IPS-18a (cell line): ENCODE data around the gene SNTB2.

Experiments
- H3K27ac ChIP-seq: one replicate; pipeline ENCODE4 v1.5.1; 2013; ENCODE audit warnings: low read length
- H3K27me3 ChIP-seq: one replicate; pipeline ENCODE4 v1.6.1; 2013; ENCODE audit warnings: mild to moderate bottlenecking, low read length; ENCODE audit not compliant: control insufficient read depth, insufficient read depth
- H3K36me3 ChIP-seq: one replicate; pipeline ENCODE4 v1.6.1; 2013; ENCODE audit warnings: low read depth, low read length; ENCODE audit not compliant: control insufficient read depth
- H3K4me1 ChIP-seq: one replicate; pipeline ENCODE4 v1.6.1; 2013; ENCODE audit warnings: low read depth, low read length; ENCODE audit not compliant: control insufficient read depth
- H3K4me3 ChIP-seq: one replicate; pipeline ENCODE4 v1.5.1; 2013; ENCODE audit warnings: low read length
- H3K9ac ChIP-seq: one replicate; pipeline ENCODE4 v1.6.1; 2013; ENCODE audit warnings: mild to moderate bottlenecking, low read length, moderate library complexity
- H3K9me3 ChIP-seq: one replicate; pipeline ENCODE4 v1.6.1; 2013; ENCODE audit warnings: low read depth, low read length; ENCODE audit not compliant: control insufficient read depth

SNTB2 gene

DNA sequence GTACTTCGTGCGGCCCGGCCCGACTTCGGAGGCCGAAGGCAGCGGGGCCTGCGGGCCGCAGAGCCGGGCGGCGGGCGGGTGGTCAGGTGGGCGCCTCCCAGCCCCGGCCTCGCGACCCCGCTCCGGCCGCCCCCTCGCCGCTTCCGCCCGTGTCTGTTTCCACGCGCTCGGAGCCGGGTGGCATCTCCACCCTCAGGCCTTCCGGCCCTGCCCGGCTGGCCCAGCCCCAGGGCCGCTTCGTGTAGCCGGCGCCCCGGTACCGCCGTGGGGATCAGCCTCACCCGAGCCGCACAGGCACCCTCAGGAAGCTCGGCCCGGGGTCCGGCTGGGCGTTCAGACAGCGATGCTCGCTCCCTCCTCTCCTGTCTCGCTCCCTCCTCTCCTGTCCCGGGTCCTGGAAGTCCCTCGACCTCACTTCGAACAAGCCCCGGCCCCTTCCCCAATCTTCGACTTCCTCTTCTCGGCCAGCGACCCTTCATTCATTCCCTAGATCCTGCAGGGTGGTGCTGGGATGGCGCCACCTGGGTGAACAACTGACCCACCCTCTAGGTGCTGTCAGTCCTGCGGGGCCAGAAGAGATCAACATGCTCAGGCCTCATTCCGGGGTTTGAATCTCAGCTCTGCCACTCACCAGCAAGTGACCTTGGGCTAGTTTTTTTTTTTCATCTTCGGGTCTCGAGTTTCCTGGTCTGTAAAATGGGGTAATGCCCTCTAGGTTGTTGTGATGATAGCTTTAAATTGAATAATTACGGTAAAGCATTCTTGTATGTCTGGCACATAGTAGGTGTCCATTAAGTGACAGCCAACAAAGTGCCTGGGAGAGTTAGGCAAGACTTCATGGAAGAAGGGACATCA is 124.8 kb downstream of the SNTB2 start:
- H3K9me3 ChIP-seq, result no peaks in the 10 kb centered on the region
- no peak overlapping the region for H3K27ac ChIP-seq
- H3K27me3 ChIP-seq, result no peaks in the 10 kb centered on the region
- peaks cover 12% of the 10 kb centered on the region for H3K36me3 ChIP-seq
- peak overlapping the region; percentile 89 for H3K4me3 ChIP-seq
- H3K9ac ChIP-seq, result peak overlapping the region; percentile 65
- peaks cover 3% of the 10 kb centered on the region for H3K4me1 ChIP-seq

DNA sequence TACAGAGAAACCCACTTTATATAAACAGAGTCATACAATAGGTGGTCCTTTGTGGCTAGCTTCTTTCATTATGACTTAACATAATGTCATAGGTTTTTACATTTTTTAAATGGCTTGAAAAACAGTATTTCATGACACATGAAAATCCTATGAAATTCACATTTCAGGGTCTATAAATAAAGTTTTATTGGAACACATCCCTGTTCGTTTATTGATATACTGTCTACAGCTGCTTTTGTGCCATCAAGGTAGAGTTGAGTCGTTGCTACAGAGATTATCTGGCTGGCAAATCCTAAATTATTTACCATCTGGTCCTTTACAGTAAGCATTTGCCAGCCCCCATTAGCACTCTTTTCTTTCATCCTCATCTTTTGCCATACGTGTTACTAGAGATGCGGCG is 126.5 kb downstream of the SNTB2 start:
- H3K27ac ChIP-seq, result no peak overlapping the region
- H3K4me1 ChIP-seq, result peaks cover 3% of the 10 kb centered on the region
- H3K4me3 ChIP-seq, result no peak overlapping the region
- H3K9me3 ChIP-seq, result no peaks in the 10 kb centered on the region
- H3K9ac ChIP-seq, result no peak overlapping the region
- no peaks in the 10 kb centered on the region for H3K27me3 ChIP-seq
- peaks cover 17% of the 10 kb centered on the region for H3K36me3 ChIP-seq

DNA sequence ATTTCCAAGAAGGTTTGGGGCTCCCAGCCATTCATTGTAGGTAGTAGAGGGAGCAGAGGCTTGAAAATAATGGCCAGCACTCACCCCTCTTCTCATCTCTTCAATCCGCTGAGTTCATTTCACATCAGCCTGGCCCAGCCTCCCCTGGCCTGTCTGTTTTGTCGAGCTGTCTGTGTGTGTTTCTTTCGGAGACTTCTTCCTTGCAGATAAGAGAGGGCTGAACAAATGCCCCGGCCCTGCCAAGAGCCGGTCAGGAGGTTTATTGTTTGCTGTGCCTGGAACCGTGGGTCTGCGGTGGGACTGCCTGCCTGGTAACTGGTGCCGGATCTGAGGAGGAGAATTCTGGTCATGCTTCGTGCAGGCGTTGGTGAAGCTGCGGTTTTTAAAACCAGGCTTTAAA is 127.6 kb downstream of the SNTB2 start:
- Histone ChIP-seq H3K27ac (no peak overlapping the region), H3K9ac (no peak overlapping the region), H3K4me1 (peaks cover 3% of the 10 kb centered on the region), H3K9me3 (no peaks in the 10 kb centered on the region), H3K27me3 (no peaks in the 10 kb centered on the region), H3K36me3 (peaks cover 28% of the 10 kb centered on the region), H3K4me3 (no peak overlapping the region)

DNA sequence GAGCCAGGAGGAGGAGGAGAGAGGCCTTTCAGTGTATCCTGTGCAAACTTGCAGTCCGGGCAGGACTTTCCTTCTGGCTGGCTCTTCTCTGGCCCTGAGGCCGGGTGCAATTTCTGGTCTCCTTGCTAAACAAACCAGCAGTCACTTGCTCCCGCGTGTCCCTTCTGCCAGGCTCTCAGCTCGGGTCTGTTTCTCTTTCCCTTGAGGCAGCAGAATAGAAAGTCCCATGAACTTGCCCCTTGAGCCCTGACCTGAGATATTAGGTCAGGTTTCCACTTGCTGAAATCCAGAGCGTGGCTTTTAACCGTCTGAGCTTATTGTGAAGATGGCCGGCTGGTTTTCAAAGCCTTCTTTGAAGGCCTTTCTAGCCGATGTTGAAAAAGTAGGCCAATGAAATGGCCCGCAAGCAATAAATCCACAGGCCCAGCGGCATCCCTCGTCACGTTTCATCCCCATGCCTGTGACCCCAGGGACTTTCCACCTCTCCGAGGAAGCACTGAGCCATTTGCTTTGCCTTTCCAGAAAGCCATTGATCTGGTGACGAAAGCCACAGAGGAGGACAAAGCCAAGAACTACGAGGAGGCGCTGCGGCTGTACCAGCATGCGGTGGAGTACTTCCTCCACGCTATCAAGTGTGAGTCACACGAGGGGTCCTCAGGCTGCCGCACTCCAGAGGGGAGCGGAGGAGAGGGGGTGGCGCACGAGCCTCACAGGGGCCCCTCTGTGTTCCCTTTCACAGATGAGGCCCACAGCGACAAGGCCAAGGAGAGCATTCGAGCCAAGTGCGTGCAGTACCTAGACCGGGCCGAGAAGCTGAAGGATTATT is 128.7 kb downstream of the SNTB2 start:
- no peak overlapping the region for H3K27ac ChIP-seq
- H3K27me3 ChIP-seq, result no peaks in the 10 kb centered on the region
- peaks cover 39% of the 10 kb centered on the region for H3K36me3 ChIP-seq
- H3K4me3 ChIP-seq, result no peak overlapping the region
- H3K9ac ChIP-seq, result no peak overlapping the region
- no peaks in the 10 kb centered on the region for H3K9me3 ChIP-seq
- peaks cover 3% of the 10 kb centered on the region for H3K4me1 ChIP-seq

DNA sequence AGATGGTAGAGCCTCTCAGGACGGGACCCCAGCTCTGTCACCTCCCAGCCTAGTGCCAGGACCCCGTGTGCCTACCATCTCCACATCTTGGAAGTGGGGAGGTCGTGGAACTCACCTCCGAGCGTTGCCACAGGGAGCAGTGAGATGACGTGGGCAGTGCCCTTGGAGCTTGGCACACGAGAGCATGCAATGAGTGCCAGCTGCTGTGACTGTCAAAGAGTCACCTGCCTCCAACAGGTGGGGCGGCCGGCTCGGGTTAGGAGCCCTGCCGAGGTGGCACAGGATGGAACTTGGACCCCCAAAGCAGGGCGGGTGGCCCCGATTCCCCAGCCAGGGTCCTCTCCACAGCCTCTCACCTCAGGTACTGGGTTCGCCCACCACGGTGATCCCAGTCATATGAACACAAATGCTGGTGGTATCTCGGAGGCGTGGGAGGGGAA is 129.7 kb downstream of the SNTB2 start:
- H3K27me3 ChIP-seq, result no peaks in the 10 kb centered on the region
- no peak overlapping the region for H3K9ac ChIP-seq
- no peak overlapping the region for H3K4me3 ChIP-seq
- peaks cover 3% of the 10 kb centered on the region for H3K4me1 ChIP-seq
- H3K27ac ChIP-seq, result no peak overlapping the region
- H3K9me3 ChIP-seq, result no peaks in the 10 kb centered on the region
- H3K36me3 ChIP-seq, result peaks cover 48% of the 10 kb centered on the region

DNA sequence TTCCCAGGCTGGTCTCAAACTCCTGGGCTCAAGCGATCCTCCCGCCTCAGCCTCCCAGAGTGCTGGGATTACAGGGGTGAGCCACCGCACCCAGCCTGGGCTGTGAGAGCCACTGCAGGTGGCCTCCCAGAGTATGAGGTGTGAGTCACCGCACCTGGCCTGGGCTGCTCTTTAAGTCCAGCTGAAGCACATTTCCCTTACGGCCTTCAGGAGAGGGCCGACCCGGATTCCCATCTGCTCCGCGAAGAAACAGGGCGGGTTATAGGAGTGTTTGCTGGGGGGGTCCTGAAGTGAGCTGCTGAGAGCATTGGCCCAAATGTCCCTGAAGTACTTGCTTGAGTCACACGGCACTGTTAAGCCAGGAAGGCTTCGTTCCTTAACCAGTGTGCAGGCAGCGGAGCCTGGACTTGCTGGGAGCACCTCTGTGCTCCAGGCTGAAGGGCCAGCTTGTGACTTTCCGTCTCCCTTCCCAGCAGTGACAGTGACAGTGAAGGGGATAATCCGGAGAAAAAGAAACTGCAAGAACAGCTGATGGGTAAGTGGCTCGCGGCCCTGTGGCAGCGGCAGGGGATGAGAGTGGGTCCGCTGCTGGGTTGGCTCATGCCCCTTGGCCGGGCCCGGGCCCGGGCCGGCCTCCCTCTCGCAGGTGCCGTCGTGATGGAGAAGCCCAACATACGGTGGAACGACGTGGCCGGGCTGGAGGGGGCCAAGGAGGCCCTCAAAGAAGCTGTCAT is 131.4 kb downstream of the SNTB2 start:
- H3K9me3 ChIP-seq, result no peaks in the 10 kb centered on the region
- H3K4me3 ChIP-seq, result no peak overlapping the region
- no peak overlapping the region for H3K9ac ChIP-seq
- H3K4me1 ChIP-seq, result no peaks in the 10 kb centered on the region
- H3K27ac ChIP-seq, result no peak overlapping the region
- H3K27me3 ChIP-seq, result no peaks in the 10 kb centered on the region
- H3K36me3 ChIP-seq, result peaks cover 62% of the 10 kb centered on the region

DNA sequence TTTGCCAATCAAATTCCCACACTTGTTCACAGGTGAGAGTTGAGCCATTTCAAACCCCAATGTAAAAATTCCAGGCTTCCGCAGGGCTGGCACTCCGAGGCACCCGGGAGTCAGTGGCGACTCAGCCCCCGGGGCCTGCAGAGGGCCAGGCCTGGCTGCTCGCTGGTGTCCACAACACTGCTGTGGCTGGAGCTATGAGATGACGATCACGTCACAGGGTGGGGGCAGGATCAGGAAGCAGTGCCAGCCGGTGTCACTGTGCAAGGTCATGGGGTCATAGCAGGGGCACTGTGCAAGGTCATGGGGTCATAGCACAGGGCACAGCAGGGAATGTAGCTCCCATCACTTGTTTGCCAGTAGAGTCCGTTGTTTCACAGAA is 131.9 kb downstream of the SNTB2 start:
- Histone ChIP-seq H3K27me3 (no peaks in the 10 kb centered on the region), H3K27ac (no peak overlapping the region), H3K36me3 (peaks cover 62% of the 10 kb centered on the region), H3K4me1 (no peaks in the 10 kb centered on the region), H3K9ac (no peak overlapping the region), H3K9me3 (no peaks in the 10 kb centered on the region), H3K4me3 (no peak overlapping the region)

DNA sequence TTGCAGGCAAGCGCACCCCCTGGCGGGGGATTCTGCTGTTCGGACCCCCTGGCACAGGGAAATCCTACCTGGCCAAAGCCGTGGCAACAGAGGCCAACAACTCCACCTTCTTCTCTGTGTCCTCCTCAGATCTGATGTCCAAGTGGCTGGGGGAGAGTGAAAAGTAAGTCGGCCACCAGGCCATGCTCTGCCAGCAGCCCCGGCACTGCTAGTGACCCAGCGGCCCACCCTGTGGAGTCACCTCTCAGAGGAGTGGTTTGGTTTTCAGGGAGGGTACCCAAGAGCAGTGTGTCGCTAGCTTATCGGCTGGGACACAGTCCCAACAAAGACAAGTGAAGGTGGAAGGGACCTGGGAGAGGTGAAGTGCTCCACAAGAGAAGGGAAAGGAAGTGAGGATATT is 132.4 kb downstream of the SNTB2 start:
- Histone ChIP-seq H3K9ac (no peak overlapping the region), H3K4me1 (no peaks in the 10 kb centered on the region), H3K27ac (no peak overlapping the region), H3K27me3 (no peaks in the 10 kb centered on the region), H3K4me3 (no peak overlapping the region), H3K36me3 (peaks cover 67% of the 10 kb centered on the region), H3K9me3 (no peaks in the 10 kb centered on the region)

DNA sequence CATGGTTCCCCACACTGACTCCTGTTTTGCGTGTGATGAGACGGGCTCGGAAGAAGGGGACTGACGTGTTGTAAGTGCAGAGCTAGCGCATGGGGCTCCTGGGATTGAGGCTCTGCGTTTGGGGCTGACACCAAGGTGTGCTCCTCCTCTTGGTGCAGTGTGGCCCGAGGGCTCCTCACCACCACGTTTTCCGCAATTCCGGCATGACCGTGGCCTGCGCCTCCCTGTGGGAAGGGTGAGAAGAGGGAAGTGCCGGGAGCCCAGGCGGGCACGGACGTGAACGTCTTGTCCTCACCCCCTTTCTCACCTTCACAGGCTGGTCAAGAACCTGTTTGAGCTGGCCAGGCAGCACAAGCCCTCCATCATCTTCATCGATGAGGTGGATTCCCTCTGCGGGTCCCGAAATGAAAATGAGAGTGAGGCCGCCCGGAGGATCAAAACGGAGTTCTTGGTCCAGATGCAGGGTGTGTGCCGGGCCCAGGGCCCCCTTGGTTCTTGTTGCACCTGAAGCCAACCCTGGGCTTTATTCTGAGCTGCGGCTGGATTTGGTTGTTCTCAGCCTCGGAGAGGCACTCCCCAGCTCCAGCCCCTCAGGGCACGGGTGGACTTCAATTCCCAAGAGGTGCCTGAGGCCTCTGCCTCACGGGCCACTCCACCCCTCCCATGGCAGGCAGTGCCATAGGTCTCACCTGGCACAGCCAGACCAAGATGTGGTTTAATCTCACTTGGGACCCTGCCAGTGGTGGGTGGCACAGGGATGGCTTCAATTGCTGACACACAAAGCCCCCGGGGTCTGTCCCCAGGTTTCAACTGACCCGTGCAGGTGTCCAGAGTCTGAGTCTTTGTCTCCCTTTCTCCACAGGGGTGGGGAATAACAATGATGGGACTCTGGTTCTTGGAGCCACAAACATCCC is 133.1 kb downstream of the SNTB2 start:
- Histone ChIP-seq H3K9me3 (no peaks in the 10 kb centered on the region), H3K36me3 (peaks cover 74% of the 10 kb centered on the region), H3K4me1 (no peaks in the 10 kb centered on the region), H3K9ac (no peak overlapping the region), H3K27ac (no peak overlapping the region), H3K27me3 (no peaks in the 10 kb centered on the region), H3K4me3 (no peak overlapping the region)

DNA sequence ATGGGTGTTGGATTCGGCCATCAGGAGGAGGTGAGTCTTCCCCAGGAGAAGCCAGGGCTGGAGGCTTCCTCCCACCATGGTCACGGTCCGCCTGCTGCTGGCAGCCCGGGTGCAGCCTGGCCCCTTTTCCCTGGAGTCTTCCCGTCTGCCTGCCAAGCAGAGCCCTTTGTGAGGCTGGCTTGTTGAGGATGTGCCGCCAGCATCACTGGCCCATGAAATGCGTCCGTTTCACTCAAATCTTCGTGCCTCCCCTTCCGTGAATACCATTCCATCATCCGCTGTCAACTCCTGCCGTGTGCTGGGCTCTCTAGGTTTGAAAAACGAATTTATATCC is 133.7 kb downstream of the SNTB2 start:
- no peak overlapping the region for H3K9ac ChIP-seq
- H3K36me3 ChIP-seq, result peaks cover 75% of the 10 kb centered on the region
- no peaks in the 10 kb centered on the region for H3K4me1 ChIP-seq
- no peaks in the 10 kb centered on the region for H3K27me3 ChIP-seq
- H3K27ac ChIP-seq, result no peak overlapping the region
- no peak overlapping the region for H3K4me3 ChIP-seq
- H3K9me3 ChIP-seq, result no peaks in the 10 kb centered on the region

DNA sequence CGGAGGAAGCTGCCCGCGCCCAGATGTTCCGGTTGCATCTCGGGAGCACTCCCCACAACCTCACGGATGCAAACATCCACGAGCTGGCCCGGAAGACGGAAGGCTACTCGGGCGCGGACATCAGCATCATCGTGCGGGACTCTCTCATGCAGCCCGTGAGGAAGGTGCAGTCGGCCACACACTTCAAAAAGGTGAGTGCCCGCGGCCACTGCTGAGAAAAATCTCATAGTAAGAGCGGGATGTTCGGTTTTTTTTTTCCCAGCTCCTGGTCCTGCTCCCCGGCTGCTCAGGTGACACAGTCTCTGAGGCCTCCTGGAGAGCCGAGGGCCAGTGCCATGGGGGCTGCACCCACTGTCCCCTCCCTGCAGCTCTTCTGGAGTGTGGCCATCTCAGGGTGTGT is 134.1 kb downstream of the SNTB2 start:
- Histone ChIP-seq H3K9me3 (no peaks in the 10 kb centered on the region), H3K27ac (no peak overlapping the region), H3K36me3 (peaks cover 78% of the 10 kb centered on the region), H3K9ac (no peak overlapping the region), H3K27me3 (no peaks in the 10 kb centered on the region), H3K4me3 (no peak overlapping the region), H3K4me1 (no peaks in the 10 kb centered on the region)
